Liver (tissue), 9 donors: ENCODE data around the gene BRAT1. TPM values are rescaled to one million over a fixed set of nuclear protein-coding genes. Genes with fewer than 3 reads are reported as not detected.

Source experiments
- DNase-seq: peaks from one replicate; pipeline ENCODE4 v3.0.0-alpha.2; 2017; ENCODE audit warnings: low spot score
- H3K27ac ChIP-seq, 2 donors: one replicate each; pipeline ENCODE4 v1.7.0; 2013; ENCODE audit warnings: inconsistent platforms in 2 of 2, low read length in 2 of 2, control low read depth in 1 of 2, low read depth in 1 of 2, mild to moderate bottlenecking in 1 of 2
- H3K27me3 ChIP-seq, 4 donors: one replicate each; pipeline versions ENCODE4 v1.6.1 to v1.7.0; 2013; ENCODE audit warnings: low read length in 3 of 4, inconsistent platforms in 1 of 4, mild to moderate bottlenecking in 1 of 4, moderate library complexity in 1 of 4; ENCODE audit not compliant: control insufficient read depth in 4 of 4, insufficient read depth in 4 of 4
- H3K36me3 ChIP-seq, 4 donors: one replicate each; pipeline versions ENCODE4 v1.6.1 to v1.7.0; 2013; ENCODE audit warnings: low read length in 3 of 4, mild to moderate bottlenecking in 3 of 4, low read depth in 1 of 4, moderate library complexity in 1 of 4; ENCODE audit not compliant: control insufficient read depth in 4 of 4, insufficient read depth in 3 of 4
- H3K4me1 ChIP-seq, 4 donors: one replicate each; pipeline versions ENCODE4 v1.6.1 to v1.7.0; 2013; ENCODE audit warnings: low read length in 3 of 4, mild to moderate bottlenecking in 3 of 4, moderate library complexity in 1 of 4; ENCODE audit not compliant: control insufficient read depth in 4 of 4, insufficient read depth in 4 of 4
- H3K4me3 ChIP-seq, 3 donors: one replicate each; pipeline versions ENCODE4 v1.6.1 to v1.7.0; 2013; ENCODE audit warnings: low read length in 3 of 3, control low read depth in 1 of 3, low read depth in 1 of 3, mild to moderate bottlenecking in 1 of 3
- H3K9ac ChIP-seq, 2 donors: one replicate each; pipeline ENCODE4 v1.7.0; 2013; ENCODE audit warnings: low read length in 2 of 2, mild to moderate bottlenecking in 2 of 2, moderate library complexity in 2 of 2, control low read depth in 1 of 2, low read depth in 1 of 2
- H3K9me3 ChIP-seq, 4 donors: one replicate each; pipeline versions ENCODE4 v1.6.1 to v1.7.0; 2013; ENCODE audit warnings: low read length in 3 of 4; ENCODE audit not compliant: control insufficient read depth in 4 of 4
- FOXA1 ChIP-seq: IDR thresholded peaks from 2 replicates; pipeline ENCODE4 v1.6.1; 2016; ENCODE audit warnings: antibody characterized with exemption
- FOXA2 ChIP-seq: IDR thresholded peaks from 2 replicates; pipeline ENCODE4 v1.6.1; 2016; ENCODE audit warnings: antibody characterized with exemption
- GABPA ChIP-seq, 2 donors: IDR thresholded peaks in 1 of 2; conservative IDR thresholded peaks in 1 of 2; 2 replicates each; pipeline ENCODE4 v1.6.1; 2016; ENCODE audit warnings: antibody characterized with exemption in 2 of 2, mild to moderate bottlenecking in 1 of 2, moderate library complexity in 1 of 2
- HNF4A ChIP-seq, 2 donors: conservative IDR thresholded peaks; 2 replicates each; pipeline ENCODE4 v1.6.1; 2016; ENCODE audit warnings: antibody characterized with exemption in 2 of 2, mild to moderate bottlenecking in 2 of 2
- HNF4G ChIP-seq: IDR thresholded peaks from 2 replicates; pipeline ENCODE4 v1.6.1; 2016; ENCODE audit warnings: antibody characterized with exemption
- NR2F2 ChIP-seq: IDR thresholded peaks from 2 replicates; pipeline ENCODE4 v1.6.1; 2016; ENCODE audit warnings: antibody characterized with exemption
- RAD21 ChIP-seq, 2 donors: IDR thresholded peaks; 2 replicates each; pipeline ENCODE4 v1.6.1; 2016; ENCODE audit warnings: antibody characterized with exemption in 2 of 2, mild to moderate bottlenecking in 2 of 2
- RXRA ChIP-seq, 2 donors: IDR thresholded peaks; 2 replicates each; pipeline ENCODE4 v1.6.1; 2017 to 2018; ENCODE audit warnings: antibody characterized with exemption in 2 of 2, mild to moderate bottlenecking in 1 of 2
- SP1 ChIP-seq: IDR thresholded peaks from 2 replicates; pipeline ENCODE4 v1.6.1; 2018; ENCODE audit warnings: antibody characterized with exemption, mild to moderate bottlenecking
- TAF1 ChIP-seq: conservative IDR thresholded peaks from 2 replicates; pipeline ENCODE4 v1.6.1; 2016; ENCODE audit warnings: antibody characterized with exemption, mild to moderate bottlenecking
- whole genome bisulfite sequencing: extraction: QIAGEN DNeasy Blood & Tissue Kit; methylation state at CpG from one replicate; pipeline ENCODE4 v1.1.7; 2013; 5-methylcytosine and 5-hydroxymethylcytosine counted together
- polyA plus RNA-seq, 2 donors: library from polyadenylated mRNA; stranded (reverse) in 1 of 2; unstranded in 1 of 2; fragments of 200-250 nt in 1 of 2; fragments of >200 nt in 1 of 2; fragmentation: Nextera tagmentation in 1 of 2; extraction: Ambion mirVana in 1 of 2; gene quantifications; one replicate each; pipeline versions ENCODE4 v1.2.1 to v1.2.3, GENCODE V29; 2013 to 2015
- total RNA-seq, 2 donors: library from RNA; depleted of rRNA; stranded (reverse); fragments of >200 nt; gene quantifications; one replicate each; pipeline ENCODE4 v1.2.3, GENCODE V29; 2014
- TF ChIP-seq, protein P1 (sequence below): fragments of 150-350 bp; IDR thresholded peaks from 2 replicates; pipeline ENCODE4 v1.5.1; 2017; ENCODE audit warnings: improper control_type of control experiment, low read depth, low read length; ENCODE audit not compliant: missing input control
- TF ChIP-seq, protein P2 (sequence below): IDR thresholded peaks from 2 replicates; pipeline ENCODE4 v1.6.1; 2016; ENCODE audit warnings: antibody characterized with exemption
- TF ChIP-seq, protein P3 (sequence below): IDR thresholded peaks from 2 replicates; pipeline ENCODE4 v1.6.1; 2016; ENCODE audit warnings: antibody characterized with exemption
- TF ChIP-seq, protein P4 (sequence below): IDR thresholded peaks from 2 replicates; pipeline ENCODE4 v1.6.1; 2016; ENCODE audit warnings: antibody characterized with exemption, mild to moderate bottlenecking
- TF ChIP-seq, protein P5 (sequence below): IDR thresholded peaks from 2 replicates; pipeline ENCODE4 v1.6.1; 2016; ENCODE audit warnings: antibody characterized with exemption
- donor health status: healthy.
- donor health status: healthy.
- donor health status: healthy.
- donor health status: healthy.
- donor health status: healthy.

Gene BRAT1
- total and polyA plus RNA-seq, 4 donors: 10.0 to 20.7 (median 16.7) TPM

DNA sequence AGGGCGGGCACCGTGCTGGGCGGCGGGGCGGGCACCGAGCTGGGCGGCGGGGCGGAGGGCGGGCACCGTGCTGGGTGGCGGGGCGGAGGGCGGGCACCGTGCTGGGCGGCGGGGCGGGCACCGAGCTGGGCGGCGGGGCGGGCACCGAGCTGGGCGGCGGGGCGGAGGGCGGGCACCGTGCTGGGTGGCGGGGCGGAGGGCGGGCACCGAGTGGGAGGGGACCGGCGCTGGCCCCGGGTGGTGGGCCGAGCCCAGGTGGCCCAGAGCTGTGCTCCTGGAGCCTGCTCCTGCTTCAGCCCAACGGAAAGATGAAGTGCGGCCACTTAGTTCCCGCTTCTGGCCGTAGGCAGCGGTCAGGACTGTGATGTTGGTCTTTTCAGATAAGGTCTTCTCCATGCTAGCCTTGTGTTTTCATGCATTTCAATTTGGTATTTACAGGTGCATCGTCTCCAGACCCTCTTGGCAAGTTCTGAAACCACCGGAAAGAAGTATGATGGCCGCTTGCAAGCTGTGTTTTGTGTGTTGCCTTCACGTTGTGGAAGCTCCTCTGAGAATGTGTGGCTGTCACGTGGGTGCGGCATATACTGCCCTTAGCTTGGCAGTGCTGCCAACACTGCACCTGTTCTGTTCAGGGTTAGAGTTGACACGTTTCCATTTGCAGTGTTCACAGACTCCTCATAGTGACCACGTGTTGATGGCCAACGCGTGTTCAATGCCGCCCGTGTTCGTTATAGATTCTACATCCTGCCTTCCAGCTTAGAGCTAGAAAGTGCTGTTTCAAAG, 28.7 kb upstream of the BRAT1 start:
- Histone ChIP-seq H3K36me3 (peaks cover 2 to 7% (median 5%) of the 10 kb centered on the region in 4 donors), H3K4me3 (no peak overlapping the region), H3K9me3 (no peaks in the 10 kb centered on the region), H3K27me3 (no peaks in the 10 kb centered on the region), H3K9ac (no peak overlapping the region), H3K4me1 (no peaks in the 10 kb centered on the region), H3K27ac (no peak overlapping the region)
- 97% methylated on average over 47 of the region's 54 CpGs for WGBS
- DNase-seq: no peak
- TF ChIP-seq, protein P1, sequence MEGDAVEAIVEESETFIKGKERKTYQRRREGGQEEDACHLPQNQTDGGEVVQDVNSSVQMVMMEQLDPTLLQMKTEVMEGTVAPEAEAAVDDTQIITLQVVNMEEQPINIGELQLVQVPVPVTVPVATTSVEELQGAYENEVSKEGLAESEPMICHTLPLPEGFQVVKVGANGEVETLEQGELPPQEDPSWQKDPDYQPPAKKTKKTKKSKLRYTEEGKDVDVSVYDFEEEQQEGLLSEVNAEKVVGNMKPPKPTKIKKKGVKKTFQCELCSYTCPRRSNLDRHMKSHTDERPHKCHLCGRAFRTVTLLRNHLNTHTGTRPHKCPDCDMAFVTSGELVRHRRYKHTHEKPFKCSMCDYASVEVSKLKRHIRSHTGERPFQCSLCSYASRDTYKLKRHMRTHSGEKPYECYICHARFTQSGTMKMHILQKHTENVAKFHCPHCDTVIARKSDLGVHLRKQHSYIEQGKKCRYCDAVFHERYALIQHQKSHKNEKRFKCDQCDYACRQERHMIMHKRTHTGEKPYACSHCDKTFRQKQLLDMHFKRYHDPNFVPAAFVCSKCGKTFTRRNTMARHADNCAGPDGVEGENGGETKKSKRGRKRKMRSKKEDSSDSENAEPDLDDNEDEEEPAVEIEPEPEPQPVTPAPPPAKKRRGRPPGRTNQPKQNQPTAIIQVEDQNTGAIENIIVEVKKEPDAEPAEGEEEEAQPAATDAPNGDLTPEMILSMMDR: no peak
- TF ChIP-seq TAF1 (no peak), RAD21 (IDR thresholded peaks at IDR 0.05) (no peak), RXRA (IDR thresholded peaks at IDR 0.05) (no peak), SP1 (no peak), FOXA2 (no peak), HNF4G (no peak), HNF4A (conservative IDR thresholded peaks at IDR 0.05) (no peak), NR2F2 (no peak)
- TF ChIP-seq, protein P2, sequence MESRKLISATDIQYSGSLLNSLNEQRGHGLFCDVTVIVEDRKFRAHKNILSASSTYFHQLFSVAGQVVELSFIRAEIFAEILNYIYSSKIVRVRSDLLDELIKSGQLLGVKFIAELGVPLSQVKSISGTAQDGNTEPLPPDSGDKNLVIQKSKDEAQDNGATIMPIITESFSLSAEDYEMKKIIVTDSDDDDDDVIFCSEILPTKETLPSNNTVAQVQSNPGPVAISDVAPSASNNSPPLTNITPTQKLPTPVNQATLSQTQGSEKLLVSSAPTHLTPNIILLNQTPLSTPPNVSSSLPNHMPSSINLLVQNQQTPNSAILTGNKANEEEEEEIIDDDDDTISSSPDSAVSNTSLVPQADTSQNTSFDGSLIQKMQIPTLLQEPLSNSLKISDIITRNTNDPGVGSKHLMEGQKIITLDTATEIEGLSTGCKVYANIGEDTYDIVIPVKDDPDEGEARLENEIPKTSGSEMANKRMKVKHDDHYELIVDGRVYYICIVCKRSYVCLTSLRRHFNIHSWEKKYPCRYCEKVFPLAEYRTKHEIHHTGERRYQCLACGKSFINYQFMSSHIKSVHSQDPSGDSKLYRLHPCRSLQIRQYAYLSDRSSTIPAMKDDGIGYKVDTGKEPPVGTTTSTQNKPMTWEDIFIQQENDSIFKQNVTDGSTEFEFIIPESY: no peak
- TF ChIP-seq, protein P3, sequence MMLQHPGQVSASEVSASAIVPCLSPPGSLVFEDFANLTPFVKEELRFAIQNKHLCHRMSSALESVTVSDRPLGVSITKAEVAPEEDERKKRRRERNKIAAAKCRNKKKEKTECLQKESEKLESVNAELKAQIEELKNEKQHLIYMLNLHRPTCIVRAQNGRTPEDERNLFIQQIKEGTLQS: no peak
- TF ChIP-seq, protein P4, sequence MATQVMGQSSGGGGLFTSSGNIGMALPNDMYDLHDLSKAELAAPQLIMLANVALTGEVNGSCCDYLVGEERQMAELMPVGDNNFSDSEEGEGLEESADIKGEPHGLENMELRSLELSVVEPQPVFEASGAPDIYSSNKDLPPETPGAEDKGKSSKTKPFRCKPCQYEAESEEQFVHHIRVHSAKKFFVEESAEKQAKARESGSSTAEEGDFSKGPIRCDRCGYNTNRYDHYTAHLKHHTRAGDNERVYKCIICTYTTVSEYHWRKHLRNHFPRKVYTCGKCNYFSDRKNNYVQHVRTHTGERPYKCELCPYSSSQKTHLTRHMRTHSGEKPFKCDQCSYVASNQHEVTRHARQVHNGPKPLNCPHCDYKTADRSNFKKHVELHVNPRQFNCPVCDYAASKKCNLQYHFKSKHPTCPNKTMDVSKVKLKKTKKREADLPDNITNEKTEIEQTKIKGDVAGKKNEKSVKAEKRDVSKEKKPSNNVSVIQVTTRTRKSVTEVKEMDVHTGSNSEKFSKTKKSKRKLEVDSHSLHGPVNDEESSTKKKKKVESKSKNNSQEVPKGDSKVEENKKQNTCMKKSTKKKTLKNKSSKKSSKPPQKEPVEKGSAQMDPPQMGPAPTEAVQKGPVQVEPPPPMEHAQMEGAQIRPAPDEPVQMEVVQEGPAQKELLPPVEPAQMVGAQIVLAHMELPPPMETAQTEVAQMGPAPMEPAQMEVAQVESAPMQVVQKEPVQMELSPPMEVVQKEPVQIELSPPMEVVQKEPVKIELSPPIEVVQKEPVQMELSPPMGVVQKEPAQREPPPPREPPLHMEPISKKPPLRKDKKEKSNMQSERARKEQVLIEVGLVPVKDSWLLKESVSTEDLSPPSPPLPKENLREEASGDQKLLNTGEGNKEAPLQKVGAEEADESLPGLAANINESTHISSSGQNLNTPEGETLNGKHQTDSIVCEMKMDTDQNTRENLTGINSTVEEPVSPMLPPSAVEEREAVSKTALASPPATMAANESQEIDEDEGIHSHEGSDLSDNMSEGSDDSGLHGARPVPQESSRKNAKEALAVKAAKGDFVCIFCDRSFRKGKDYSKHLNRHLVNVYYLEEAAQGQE: no peak

DNA sequence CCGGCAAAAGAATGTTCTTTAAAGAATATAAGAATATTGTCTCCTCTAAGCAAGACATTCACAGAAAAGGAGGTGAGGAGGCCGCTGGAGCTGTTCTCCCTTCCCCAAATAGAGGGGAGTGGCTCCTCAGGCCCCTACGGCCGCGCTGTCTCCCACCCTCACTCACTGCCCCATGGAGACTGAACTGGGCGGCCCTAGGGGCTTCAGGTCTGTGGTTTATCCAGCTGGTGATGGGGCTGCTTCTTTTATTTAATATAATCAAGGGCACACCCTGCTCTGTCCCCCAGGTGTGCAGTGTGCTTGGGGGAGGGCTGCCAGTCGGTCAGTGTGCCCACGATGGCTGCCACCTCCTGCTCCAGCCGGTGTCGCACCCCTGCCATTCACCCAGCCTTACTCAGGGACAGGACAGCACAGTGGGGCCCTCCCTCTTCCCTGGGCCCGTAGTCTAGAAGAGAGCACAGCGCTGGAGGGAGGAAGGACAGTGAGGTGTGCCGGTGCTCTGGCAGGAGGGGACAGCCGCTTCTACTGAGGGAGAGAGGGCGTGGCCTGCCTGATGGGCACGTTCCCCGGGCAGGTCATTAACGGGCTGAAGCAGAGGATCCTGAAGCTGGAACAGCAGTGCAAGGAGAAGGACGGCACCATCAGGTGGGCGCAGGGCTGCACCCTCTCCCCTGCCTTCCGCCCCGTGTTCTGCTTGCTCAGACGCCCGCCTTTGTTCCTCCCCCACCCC, 26.8 kb upstream of the BRAT1 start:
- Histone ChIP-seq H3K4me1 (no peaks in the 10 kb centered on the region), H3K9me3 (no peaks in the 10 kb centered on the region), H3K4me3 (no peak overlapping the region), H3K27me3 (no peaks in the 10 kb centered on the region), H3K27ac (no peak overlapping the region), H3K36me3 (peaks cover 2 to 7% (median 5%) of the 10 kb centered on the region in 4 donors), H3K9ac (no peak overlapping the region)
- WGBS: 92% methylated on average over 24 of the region's 24 CpGs
- DNase-seq: no peak
- TF ChIP-seq, protein P4: no peak
- no peak for TF ChIP-seq RAD21 (IDR thresholded peaks at IDR 0.05)
- no peak for TF ChIP-seq GABPA (IDR thresholded peaks at IDR 0.05 in 1 of 2, conservative IDR thresholded peaks at IDR 0.05 in 1 of 2)
- TF ChIP-seq SP1: no peak
- no peak for TF ChIP-seq TAF1
- TF ChIP-seq, protein P2: no peak
- no peak for TF ChIP-seq FOXA1
- TF ChIP-seq RXRA (IDR thresholded peaks at IDR 0.05): no peak
- TF ChIP-seq, protein P5, sequence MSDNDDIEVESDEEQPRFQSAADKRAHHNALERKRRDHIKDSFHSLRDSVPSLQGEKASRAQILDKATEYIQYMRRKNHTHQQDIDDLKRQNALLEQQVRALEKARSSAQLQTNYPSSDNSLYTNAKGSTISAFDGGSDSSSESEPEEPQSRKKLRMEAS: no peak
